Stomach smooth muscle (tissue), 2 donors: ENCODE data around the gene COX5A.

Experiments
- H3K27ac ChIP-seq: one replicate; pipeline ENCODE4 v1.7.0; 2013; ENCODE audit warnings: mild to moderate bottlenecking, low read length, inconsistent platforms
- H3K27me3 ChIP-seq, 2 donors: one replicate each; pipeline ENCODE4 v1.7.0; 2013; ENCODE audit warnings: low read length in 2 of 2; ENCODE audit not compliant: insufficient read depth in 2 of 2, control insufficient read depth in 1 of 2
- H3K36me3 ChIP-seq, 2 donors: one replicate each; pipeline ENCODE4 v1.7.0; 2013; ENCODE audit warnings: low read length in 2 of 2; ENCODE audit not compliant: control insufficient read depth in 2 of 2, insufficient read depth in 2 of 2
- H3K4me1 ChIP-seq: one replicate; pipeline ENCODE4 v1.7.0; 2013; ENCODE audit warnings: low read length; ENCODE audit not compliant: control insufficient read depth, insufficient read depth
- H3K4me3 ChIP-seq, 2 donors: one replicate each; pipeline ENCODE4 v1.7.0; 2013; ENCODE audit warnings: low read length in 2 of 2
- H3K9ac ChIP-seq, 2 donors: one replicate each; pipeline ENCODE4 v1.7.0; 2013; ENCODE audit warnings: low read length in 2 of 2, mild to moderate bottlenecking in 1 of 2
- H3K9me3 ChIP-seq, 2 donors: one replicate each; pipeline ENCODE4 v1.7.0; 2013; ENCODE audit warnings: low read length in 2 of 2; ENCODE audit not compliant: control insufficient read depth in 2 of 2
- donor health status: healthy.
- donor health status: Pancreatic carcinoma.

Gene COX5A

GRCh38 chr15:74962219-74962618 lies 24.3 kb upstream of the COX5A start:
- Histone ChIP-seq H3K27me3 (peaks cover 26 to 30% of the 10 kb centered on the region in 2 donors), H3K27ac (no peak overlapping the region), H3K4me1 (peaks cover 20% of the 10 kb centered on the region)

GRCh38 chr15:74961616-74962015 lies 23.7 kb upstream of the COX5A start:
- Histone ChIP-seq H3K9ac (no peak overlapping the region), H3K4me3 (no peak overlapping the region), H3K36me3 (no peaks in the 10 kb centered on the region), H3K27me3 (peaks cover 26 to 33% of the 10 kb centered on the region in 2 donors), H3K4me1 (peaks cover 26% of the 10 kb centered on the region), H3K9me3 (no peaks in the 10 kb centered on the region), H3K27ac (no peak overlapping the region)

More at GRCh38 chr15:74962219-74962618, 24.3 kb upstream of the COX5A start:
- no peaks in the 10 kb centered on the region for H3K9me3 ChIP-seq
- H3K4me3 ChIP-seq = no peak overlapping the region
- H3K36me3 ChIP-seq = no peaks in the 10 kb centered on the region
- no peak overlapping the region for H3K9ac ChIP-seq

- H3K9me3 ChIP-seq = no peaks in the 10 kb centered on the region
- H3K4me3 ChIP-seq = no peak overlapping the region
- H3K9ac ChIP-seq = no peak overlapping the region
- no peak overlapping the region for H3K27ac ChIP-seq
- H3K27me3 ChIP-seq = peaks cover 26 to 33% of the 10 kb centered on the region in 2 donors
- peaks cover 31% of the 10 kb centered on the region for H3K4me1 ChIP-seq
- no peaks in the 10 kb centered on the region for H3K36me3 ChIP-seq
Measured at GRCh38 chr15:74960995-74961588, 23.2 kb upstream of the COX5A start.

- Histone ChIP-seq H3K36me3 (no peaks in the 10 kb centered on the region), H3K9ac (no peak overlapping the region), H3K9me3 (no peaks in the 10 kb centered on the region), H3K4me3 (no peak overlapping the region), H3K27me3 (peaks cover 28 to 33% of the 10 kb centered on the region in 2 donors), H3K27ac (no peak overlapping the region), H3K4me1 (peaks cover 38% of the 10 kb centered on the region)
Measured at GRCh38 chr15:74960286-74960685, 22.4 kb upstream of the COX5A start.

GRCh38 chr15:74959586-74959939 lies 21.7 kb upstream of the COX5A start:
- peaks cover 38% of the 10 kb centered on the region for H3K4me1 ChIP-seq
- H3K4me3 ChIP-seq = no peak overlapping the region
- H3K36me3 ChIP-seq = no peaks in the 10 kb centered on the region
- no peak overlapping the region for H3K27ac ChIP-seq
- H3K9ac ChIP-seq = no peak overlapping the region
- H3K9me3 ChIP-seq = no peaks in the 10 kb centered on the region
- H3K27me3 ChIP-seq = peaks cover 28 to 33% of the 10 kb centered on the region in 2 donors

- Histone ChIP-seq H3K27ac (no peak overlapping the region), H3K9me3 (no peaks in the 10 kb centered on the region), H3K27me3 (peaks cover 28 to 33% of the 10 kb centered on the region in 2 donors), H3K9ac (peak overlapping the region in 1 of 2 donors; percentile 36), H3K4me3 (peak overlapping the region in 1 of 2 donors; percentile 66), H3K4me1 (peaks cover 38% of the 10 kb centered on the region), H3K36me3 (no peaks in the 10 kb centered on the region)
Measured at GRCh38 chr15:74958908-74959585, 21.2 kb upstream of the COX5A start.

- Histone ChIP-seq H3K9me3 (no peaks in the 10 kb centered on the region), H3K27me3 (peaks cover 28 to 33% of the 10 kb centered on the region in 2 donors), H3K36me3 (no peaks in the 10 kb centered on the region), H3K4me1 (peaks cover 38% of the 10 kb centered on the region), H3K4me3 (peak overlapping the region; percentile 13 to 73), H3K9ac (peak overlapping the region in 1 of 2 donors; percentile 36), H3K27ac (no peak overlapping the region)
Measured at GRCh38 chr15:74958320-74958907, 20.5 kb upstream of the COX5A start.

- peak overlapping the region; percentile 70 to 73 for H3K4me3 ChIP-seq
- H3K9me3 ChIP-seq = no peaks in the 10 kb centered on the region
- no peak overlapping the region for H3K27ac ChIP-seq
- H3K36me3 ChIP-seq = no peaks in the 10 kb centered on the region
- H3K27me3 ChIP-seq = peaks cover 28 to 33% of the 10 kb centered on the region in 2 donors
- peaks cover 38% of the 10 kb centered on the region for H3K4me1 ChIP-seq
- no peak overlapping the region for H3K9ac ChIP-seq
Measured at GRCh38 chr15:74957476-74958035, 19.7 kb upstream of the COX5A start.

- peak within 1 kb of the TSS; percentile 13 to 55 for H3K9ac ChIP-seq
- peaks cover 28 to 33% of the 10 kb centered on the region in 2 donors for H3K27me3 ChIP-seq
- H3K4me1 ChIP-seq = peaks cover 38% of the 10 kb centered on the region
- H3K4me3 ChIP-seq = peak within 1 kb of the TSS; percentile 70 to 73
- H3K27ac ChIP-seq = no peak within 1 kb of the TSS
- H3K9me3 ChIP-seq = no peaks in the 10 kb centered on the region
- no peaks in the 10 kb centered on the region for H3K36me3 ChIP-seq
Measured at GRCh38 chr15:74956648-74957475, 19.0 kb upstream of the COX5A start, which contains the start of gene RPP25. TSS of gene RPP25 (minus strand) at chr15:74956772. CDS start at chr15:74956583, 189 bp downstream.
